OCI-M2 (cell line): ENCODE data around the gene ORAI2.
"Not testable (repeated sequence)": the region's sequence is repeated elsewhere in the genome, so short reads cannot be mapped to it uniquely, and the experiment has no call there.

ENCODE experiments used
- DNase-seq: peaks from one replicate; lab custom pipeline; 2025; ENCODE audit not compliant: unreplicated experiment; lab: John Stamatoyannopoulos, UW

ORAI2 gene

GRCh38 chr7:102494473-102495149 lies 61.2 kb downstream of the ORAI2 start:
- not testable (repeated sequence) for DNase-seq

GRCh38 chr7:102496861-102497260 lies 63.5 kb downstream of the ORAI2 start:
- DNase-seq = not testable (repeated sequence)

GRCh38 chr7:102497308-102497707 lies 63.9 kb downstream of the ORAI2 start:
- not testable (repeated sequence) for DNase-seq

GRCh38 chr7:102498321-102498720 lies 64.9 kb downstream of the ORAI2 start:
- not testable (repeated sequence) for DNase-seq

- DNase-seq = not testable (repeated sequence)
Measured at GRCh38 chr7:102503141-102503540, 69.8 kb downstream of the ORAI2 start.

- not testable (repeated sequence) for DNase-seq
Measured at GRCh38 chr7:102505298-102506185, 72.2 kb downstream of the ORAI2 start.
